MCF 10A (cell line): Measurements from ENCODE around the gene MB. TPM values are rescaled to one million over a fixed set of nuclear protein-coding genes. Genes with fewer than 3 reads are reported as not detected.

Source experiments
- BruUV-seq: library from RNA; stranded (reverse); fragments of 400-500 nt; replicated peaks from 2 replicates; lab custom pipeline; 2021; lab: Mats Ljungman, UMichigan
- CTCF ChIA-PET: fragments of 300-600 bp; sonication (Branson Sonifier 250); formaldehyde crosslinking; extraction: SDS; loops from one replicate; lab custom pipeline; 2021; ENCODE audit warnings: antibody characterized with exemption, inconsistent platforms; lab: Yijun Ruan, JAX
- POLR2A ChIA-PET: fragments of 300-600, 350-650 bp; sonication (Branson Sonifier 250); formaldehyde crosslinking; extraction: SDS; loops from one replicate; lab custom pipeline; 2020; ENCODE audit warnings: antibody characterized with exemption, inconsistent platforms; lab: Yijun Ruan, JAX
- DNase-seq: peaks from one replicate; pipeline ENCODE4 v3.0.0-alpha.2; 2018; ENCODE audit not compliant: unreplicated experiment
- H3K27ac Mint-ChIP-seq: one replicate; pipeline ENCODE4 v1.8.0; 2022; ENCODE audit warnings: mild to moderate bottlenecking, low read depth, mixed read lengths; ENCODE audit not compliant: unreplicated experiment
- H3K27me3 Mint-ChIP-seq: one replicate; pipeline ENCODE4 v1.8.0; 2022; ENCODE audit warnings: mixed read lengths; ENCODE audit not compliant: insufficient read depth, unreplicated experiment
- H3K36me3 Mint-ChIP-seq: one replicate; pipeline ENCODE4 v1.8.0; 2022; ENCODE audit warnings: mild to moderate bottlenecking, moderate library complexity, mixed read lengths; ENCODE audit not compliant: insufficient read depth, unreplicated experiment
- H3K4me1 Mint-ChIP-seq: one replicate; pipeline ENCODE4 v1.8.0; 2022; ENCODE audit warnings: mixed read lengths; ENCODE audit not compliant: insufficient read depth, unreplicated experiment
- H3K4me3 Mint-ChIP-seq: one replicate; pipeline ENCODE4 v1.8.0; 2022; ENCODE audit warnings: mild to moderate bottlenecking, moderate library complexity, mixed read lengths; ENCODE audit not compliant: unreplicated experiment
- H3K9me3 Mint-ChIP-seq: one replicate; pipeline ENCODE4 v1.8.0; 2022; ENCODE audit warnings: mixed read lengths; ENCODE audit not compliant: unreplicated experiment
- CTCF ChIP-seq: fragments of 200-600 bp; IDR thresholded peaks from one replicate; pipeline ENCODE4 v1.8.0; 2022; ENCODE audit warnings: antibody characterized with exemption, mild to moderate bottlenecking; ENCODE audit not compliant: unreplicated experiment
- intact Hi-C: fragments of 100-400 bp; cut with micrococcal nuclease; formaldehyde crosslinking; loops from 2 replicates; pipeline ENCODE4 v1.14.1; 2022
- total RNA-seq: library from RNA; stranded (reverse); gene quantifications from 2 replicates; pipeline ENCODE4 v1.2.3, GENCODE V29; 2022

The MB gene
- total RNA-seq, 1 experiment from 2014 or later, result not detected

- Mint-ChIP-seq H3K27ac (no peak overlapping the region), H3K4me1 (peaks cover 21% of the 10 kb centered on the region), H3K36me3 (no peaks in the 10 kb centered on the region), H3K27me3 (no peaks in the 10 kb centered on the region), H3K4me3 (no peak overlapping the region), H3K9me3 (no peaks in the 10 kb centered on the region)
- BruUV-seq, result no TSS peak
- no peak for TF ChIP-seq CTCF
- ChIA-PET CTCF (interaction anchor here (0.7 to 0.8 kb wide), 2 partner anchors 11 to 20 kb away, joined by 3 to 5 read pairs; partner anchors contain the start of gene MB), POLR2A (no interaction called here)
- DNase-seq, result no peak
- intact Hi-C loops, result no loop called here
These were observed 20.1 kb upstream of the MB start for GRCh38 chr22:35637254-35637653.

GRCh38 chr22:35634943-35635540 is 17.9 kb upstream of the MB start:
- Mint-ChIP-seq H3K4me1 (peaks cover 29% of the 10 kb centered on the region), H3K27ac (no peak overlapping the region), H3K9me3 (no peaks in the 10 kb centered on the region), H3K4me3 (no peak overlapping the region), H3K36me3 (no peaks in the 10 kb centered on the region), H3K27me3 (no peaks in the 10 kb centered on the region)
- intact Hi-C loops, result loop anchor here (5.0 kb wide), 1 partner anchor 127 kb away; no protein-coding TSS in a partner anchor
- POLR2A ChIA-PET, result interaction anchor here (0.6 to 0.7 kb wide), 5 partner anchors 43 to 354 kb away, joined by 3 to 4 read pairs (median 3); no protein-coding TSS in a partner anchor
- CTCF ChIA-PET, result interaction anchor here (0.6 to 2.5 kb wide), 3 partner anchors 8 to 209 kb away, joined by 3 to 8 read pairs (median 3); partner anchors contain the start of gene APOL6
- BruUV-seq, result no TSS peak
- TF ChIP-seq CTCF, result no peak
- DNase-seq, result no peak

- no peaks in the 10 kb centered on the region for H3K36me3 Mint-ChIP-seq
- H3K4me3 Mint-ChIP-seq, result no peak overlapping the region
- POLR2A ChIA-PET, result interaction anchor here (0.6 kb wide), 2 partner anchors 14 to 44 kb away, joined by 3 to 5 read pairs; partner anchors contain the start of gene APOL6
- H3K27ac Mint-ChIP-seq, result no peak overlapping the region
- no peak for DNase-seq
- H3K9me3 Mint-ChIP-seq, result no peaks in the 10 kb centered on the region
- no peak for TF ChIP-seq CTCF
- peaks cover 36% of the 10 kb centered on the region for H3K4me1 Mint-ChIP-seq
- CTCF ChIA-PET, result interaction anchor here (2.5 kb wide), 1 partner anchor 15 kb away, joined by 8 read pairs; the partner anchor contains the start of gene APOL6
- BruUV-seq, result no TSS peak
- no peaks in the 10 kb centered on the region for H3K27me3 Mint-ChIP-seq
- intact Hi-C loops, result loop anchor here (5.0 kb wide), 1 partner anchor 128 kb away; no protein-coding TSS in a partner anchor
These were observed 16.9 kb upstream of the MB start for GRCh38 chr22:35634015-35634414.

- POLR2A ChIA-PET, result no interaction called here
- H3K27ac Mint-ChIP-seq, result no peak overlapping the region
- H3K9me3 Mint-ChIP-seq, result no peaks in the 10 kb centered on the region
- CTCF ChIA-PET, result interaction anchor here (2.5 kb wide), 1 partner anchor 15 kb away, joined by 8 read pairs; the partner anchor contains the start of gene APOL6
- peaks cover 36% of the 10 kb centered on the region for H3K4me1 Mint-ChIP-seq
- BruUV-seq, result no TSS peak
- H3K4me3 Mint-ChIP-seq, result no peak overlapping the region
- no peaks in the 10 kb centered on the region for H3K36me3 Mint-ChIP-seq
- H3K27me3 Mint-ChIP-seq, result no peaks in the 10 kb centered on the region
- intact Hi-C loops, result loop anchor here (5.0 kb wide), 1 partner anchor 129 kb away; no protein-coding TSS in a partner anchor
- no peak for DNase-seq
- no peak for TF ChIP-seq CTCF
These were observed 16.4 kb upstream of the MB start for GRCh38 chr22:35633520-35633919.
